ENCODE measurements around the gene LEKR1. TPM values are rescaled to one million over a fixed set of nuclear protein-coding genes. Genes with fewer than 3 reads are reported as not detected.

Gene LEKR1
- total and polyA plus RNA-seq, 2 donors (not counting 3 experiments of a cell fraction or from before 2014, with no cell fraction given): 0.07 to 0.64 TPM

GRCh38 chr3:156915372-156915771 lies 89.2 kb downstream of the LEKR1 start:
- Histone ChIP-seq H3K79me2 (ENCODE audit: control insufficient read depth, insufficient read depth, low read length) (no peaks in the 10 kb centered on the region), H3K4me1 (ENCODE audit: control insufficient read depth, extremely low read depth, insufficient read depth, low read length) (no peaks in the 10 kb centered on the region), H3K36me3 (ENCODE audit: control insufficient read depth in 2 of 2, extremely low read depth in 1 of 2, insufficient read depth in 2 of 2, low read length in 2 of 2) (no peaks in the 10 kb centered on the region), H3K9me1 (replicated peaks; ENCODE audit: control insufficient read depth, extremely low read depth, insufficient read depth, low read length) (peaks cover 2% of the 10 kb centered on the region), H3K9ac (replicated peaks; ENCODE audit: extremely low read depth, insufficient read depth, low read length) (no peak overlapping the region), H3K27me3 (ENCODE audit: control insufficient read depth in 2 of 2, insufficient read depth in 2 of 2, low read length in 2 of 2) (no peaks in the 10 kb centered on the region), H3K4me3 (replicated peaks in 1 of 3; ENCODE audit: insufficient read depth in 1 of 3, low read depth in 1 of 3, low read length in 3 of 3) (no peak overlapping the region), H4K20me1 (replicated peaks; ENCODE audit: control insufficient read depth, extremely low read depth, insufficient read depth, low read length) (no peaks in the 10 kb centered on the region), H3K9me3 (replicated peaks; ENCODE audit: control insufficient read depth, insufficient read depth, low read length) (no peaks in the 10 kb centered on the region), H3K27ac (ENCODE audit: insufficient read depth, low read depth, low read length) (no peak overlapping the region), H3K4me2 (ENCODE audit: insufficient read depth, low read length) (no peak overlapping the region), H2AFZ (ENCODE audit: low read depth, low read length) (no peak overlapping the region)
- TF ChIP-seq POLR2A (IDR thresholded peaks at IDR 0.05; ENCODE audit: low read depth, low read length) (no peak), MYC (IDR thresholded peaks at IDR 0.05; ENCODE audit: low read depth, low read length) (no peak)
- DNase-seq (ENCODE audit: low read depth, low spot score) (no peak), FAIRE-seq (no peak)
- intact Hi-C loops (cut with micrococcal nuclease): no loop called here
- POLR2A ChIA-PET: no interaction called here
- BruUV-seq (replicated peaks): no TSS peak
- CTCF ChIA-PET: no interaction called here
- dilution Hi-C loops (cut with MboI; ENCODE audit: extremely low pct_ligation_motif_present, low sequenced_read_pairs): no loop called here

GRCh38 chr3:156918746-156919145 lies 92.6 kb downstream of the LEKR1 start:
- no peak for TF ChIP-seq EZH2 (IDR thresholded peaks at IDR 0.05; ENCODE audit: borderline replicate concordance, low read depth, low read length, severe bottlenecking)
- TF ChIP-seq MAX (IDR thresholded peaks at IDR 0.05; ENCODE audit: insufficient read depth, insufficient read length): no peak
- no peak for TF ChIP-seq POLR2AphosphoS5 (IDR thresholded peaks at IDR 0.05; ENCODE audit: insufficient read depth, low read depth, low read length)
- no peak for TF ChIP-seq FOS (IDR thresholded peaks at IDR 0.05; ENCODE audit: borderline replicate concordance, insufficient read depth, low read length)
- no peak for TF ChIP-seq MYC (IDR thresholded peaks at IDR 0.05; ENCODE audit: low read depth, low read length)
- no peak for TF ChIP-seq CTCF (IDR thresholded peaks at IDR 0.05; ENCODE audit: extremely low read depth in 1 of 2, insufficient read depth in 1 of 2, low read depth in 1 of 2, low read length in 2 of 2)
- no peak for TF ChIP-seq GATA2 (IDR thresholded peaks at IDR 0.05; ENCODE audit: insufficient read depth, insufficient read length, low read depth, low read length)
- no peak for TF ChIP-seq POLR2A (IDR thresholded peaks at IDR 0.05; ENCODE audit: low read depth, low read length)
- no peak for TF ChIP-seq JUN (IDR thresholded peaks at IDR 0.05; ENCODE audit: borderline replicate concordance, insufficient read depth, insufficient read length, low read depth)
- CTCF ChIA-PET: no interaction called here
- dilution Hi-C loops (cut with MboI; ENCODE audit: extremely low pct_ligation_motif_present, low sequenced_read_pairs): no loop called here

More at GRCh38 chr3:156918746-156919145, 92.6 kb downstream of the LEKR1 start:
- DNase-seq (ENCODE audit: low read depth, low spot score): no peak
- intact Hi-C loops (cut with micrococcal nuclease): no loop called here
- Histone ChIP-seq H3K9me3 (replicated peaks; ENCODE audit: control insufficient read depth, insufficient read depth, low read length) (no peaks in the 10 kb centered on the region), H3K27me3 (ENCODE audit: control insufficient read depth in 2 of 2, insufficient read depth in 2 of 2, low read length in 2 of 2) (no peaks in the 10 kb centered on the region), H3K27ac (ENCODE audit: insufficient read depth, low read depth, low read length) (no peak overlapping the region), H2AFZ (ENCODE audit: low read depth, low read length) (no peak overlapping the region), H3K36me3 (ENCODE audit: control insufficient read depth in 2 of 2, extremely low read depth in 1 of 2, insufficient read depth in 2 of 2, low read length in 2 of 2) (no peaks in the 10 kb centered on the region), H4K20me1 (replicated peaks; ENCODE audit: control insufficient read depth, extremely low read depth, insufficient read depth, low read length) (no peaks in the 10 kb centered on the region), H3K9ac (replicated peaks; ENCODE audit: extremely low read depth, insufficient read depth, low read length) (no peak overlapping the region), H3K4me3 (replicated peaks in 1 of 3; ENCODE audit: insufficient read depth in 1 of 3, low read depth in 1 of 3, low read length in 3 of 3) (no peak overlapping the region), H3K9me1 (replicated peaks; ENCODE audit: control insufficient read depth, extremely low read depth, insufficient read depth, low read length) (peaks cover 2% of the 10 kb centered on the region), H3K4me2 (ENCODE audit: insufficient read depth, low read length) (no peak overlapping the region), H3K4me1 (ENCODE audit: control insufficient read depth, extremely low read depth, insufficient read depth, low read length) (no peaks in the 10 kb centered on the region), H3K79me2 (ENCODE audit: control insufficient read depth, insufficient read depth, low read length) (no peaks in the 10 kb centered on the region)
- POLR2A ChIA-PET: no interaction called here
- BruUV-seq (replicated peaks): no TSS peak
- FAIRE-seq: no peak

Measured in endothelial cell of umbilical vein (primary cell).